A673 (cell line): ENCODE data around the gene FES. TPM values are rescaled to one million over a fixed set of nuclear protein-coding genes. Genes with fewer than 3 reads are reported as not detected.

ENCODE experiments used
- BruUV-seq: library from RNA; stranded (reverse); fragments of 400-500 nt; replicated peaks from 2 replicates; lab custom pipeline; 2021; lab: Mats Ljungman, UMichigan
- CTCF ChIA-PET: fragments of 300-600 bp; sonication (Branson Sonifier 250); formaldehyde crosslinking; loops from one replicate; lab custom pipeline; 2022; ENCODE audit warnings: antibody characterized with exemption; lab: Charles Lee
- POLR2A ChIA-PET: fragments of 300-600 bp; sonication (Branson Sonifier 250); formaldehyde crosslinking; loops from one replicate; lab custom pipeline; 2022; ENCODE audit warnings: antibody characterized with exemption; ENCODE audit not compliant: low non-redundant PET; lab: Charles Lee
- DNase-seq: peaks from one replicate; pipeline ENCODE4 v3.0.0-alpha.2; 2015; ENCODE audit warnings: low spot score
- H3K27ac ChIP-seq: fragments of 200-600 bp; sonication (generic); 2 replicates; pipeline ENCODE4 v1.5.1; 2016; ENCODE audit warnings: mixed run types, low read depth, mild to moderate bottlenecking, mixed read lengths, antibody characterized with exemption, low read length; ENCODE audit not compliant: poor library complexity, severe bottlenecking
- H3K27me3 ChIP-seq: fragments of 200-600 bp; sonication (generic); replicated peaks from 2 replicates; pipeline ENCODE4 v1.6.1; 2017; ENCODE audit warnings: mixed run types, low read depth, mild to moderate bottlenecking, mixed read lengths, antibody characterized with exemption, low read length; ENCODE audit not compliant: insufficient read depth, poor library complexity
- H3K36me3 ChIP-seq: fragments of 200-600 bp; sonication (generic); 2 replicates; pipeline ENCODE4 v1.6.1; 2016; ENCODE audit warnings: mixed run types, mild to moderate bottlenecking, mixed read lengths, antibody characterized with exemption, low read length; ENCODE audit not compliant: insufficient read depth, poor library complexity, severe bottlenecking
- H3K4me1 ChIP-seq: fragments of 200-600 bp; sonication (generic); 2 replicates; pipeline ENCODE4 v1.6.1; 2017; ENCODE audit warnings: mixed run types, mild to moderate bottlenecking, mixed read lengths, antibody characterized with exemption, low read length; ENCODE audit not compliant: insufficient read depth, poor library complexity, severe bottlenecking
- H3K4me3 ChIP-seq: fragments of 200-600 bp; sonication (generic); 2 replicates; pipeline ENCODE4 v1.5.1; 2016; ENCODE audit warnings: low read depth, mixed run types, mild to moderate bottlenecking, mixed read lengths, low read length; ENCODE audit not compliant: poor library complexity, severe bottlenecking
- H3K9me3 ChIP-seq: fragments of 200-600 bp; sonication (generic); 2 replicates; pipeline ENCODE4 v1.6.1; 2016; ENCODE audit warnings: mixed run types, low read depth, mild to moderate bottlenecking, mixed read lengths, antibody characterized with exemption, low read length; ENCODE audit not compliant: poor library complexity, severe bottlenecking
- CTCF ChIP-seq: fragments of 300-800, 200-600 bp; sonication (generic); conservative IDR thresholded peaks from 2 replicates; pipeline ENCODE4 v1.5.1; 2017; ENCODE audit warnings: low read depth, mild to moderate bottlenecking, antibody characterized with exemption, low read length, moderate library complexity, mixed read lengths
- EZH2 ChIP-seq: fragments of 200-600 bp; sonication (generic); IDR thresholded peaks from 2 replicates; pipeline ENCODE4 v1.6.1; 2017; ENCODE audit warnings: borderline replicate concordance, low read depth, mild to moderate bottlenecking, mixed read lengths, antibody characterized with exemption, low read length; ENCODE audit not compliant: poor library complexity, severe bottlenecking
- intact Hi-C: fragments of 100-400 bp; cut with micrococcal nuclease; formaldehyde crosslinking; loops from one replicate; pipeline ENCODE4 v1.10.0; 2022; ENCODE audit not compliant: unreplicated experiment
- total RNA-seq: library from RNA; stranded (reverse); gene quantifications from 2 replicates; pipeline ENCODE4 v1.2.3, GENCODE V29; 2021

The FES gene
- total RNA-seq, 1 experiment from 2014 or later: 3.8 TPM

- H3K4me3 ChIP-seq: no peak overlapping the region
- TF ChIP-seq CTCF (no peak), EZH2 (no peak)
- H3K27me3 ChIP-seq: no peaks in the 10 kb centered on the region
- H3K27ac ChIP-seq: no peak overlapping the region
- intact Hi-C loops: no loop called here
- no peak for DNase-seq
- BruUV-seq: no TSS peak
- CTCF ChIA-PET: no interaction called here
- peaks cover 38% of the 10 kb centered on the region for H3K36me3 ChIP-seq
- POLR2A ChIA-PET: no interaction called here
- H3K9me3 ChIP-seq: no peaks in the 10 kb centered on the region
- peaks cover 19% of the 10 kb centered on the region for H3K4me1 ChIP-seq
Measured at GRCh38 chr15:90875549-90875981, 8.7 kb upstream of the FES start.

DNA sequence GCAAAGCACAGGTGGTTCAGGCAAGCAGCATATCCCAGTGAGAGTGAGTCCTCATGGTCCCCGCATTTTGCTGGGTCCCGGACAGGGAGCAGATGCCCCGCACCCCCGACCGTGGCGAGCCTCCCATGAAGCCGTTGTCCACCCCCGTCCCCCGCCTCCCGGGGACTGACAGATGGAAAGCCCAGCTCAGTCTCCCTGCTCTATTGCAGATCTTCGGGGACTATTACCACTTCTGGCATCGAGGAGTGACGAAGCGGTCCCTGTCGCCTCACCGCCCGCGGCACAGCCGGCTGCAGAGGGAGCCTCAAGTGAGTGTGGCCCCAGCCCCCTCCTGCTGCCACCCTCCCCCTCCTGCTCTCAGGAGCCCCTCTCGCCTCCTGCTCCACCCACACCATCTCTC is 8.3 kb upstream of the FES start:
- peaks cover 43% of the 10 kb centered on the region for H3K36me3 ChIP-seq
- POLR2A ChIA-PET: no interaction called here
- CTCF ChIA-PET: interaction anchor here (0.5 kb wide), 1 partner anchor 642 kb away, joined by 4 read pairs; the partner anchor contains the start of gene CIB1

DNA sequence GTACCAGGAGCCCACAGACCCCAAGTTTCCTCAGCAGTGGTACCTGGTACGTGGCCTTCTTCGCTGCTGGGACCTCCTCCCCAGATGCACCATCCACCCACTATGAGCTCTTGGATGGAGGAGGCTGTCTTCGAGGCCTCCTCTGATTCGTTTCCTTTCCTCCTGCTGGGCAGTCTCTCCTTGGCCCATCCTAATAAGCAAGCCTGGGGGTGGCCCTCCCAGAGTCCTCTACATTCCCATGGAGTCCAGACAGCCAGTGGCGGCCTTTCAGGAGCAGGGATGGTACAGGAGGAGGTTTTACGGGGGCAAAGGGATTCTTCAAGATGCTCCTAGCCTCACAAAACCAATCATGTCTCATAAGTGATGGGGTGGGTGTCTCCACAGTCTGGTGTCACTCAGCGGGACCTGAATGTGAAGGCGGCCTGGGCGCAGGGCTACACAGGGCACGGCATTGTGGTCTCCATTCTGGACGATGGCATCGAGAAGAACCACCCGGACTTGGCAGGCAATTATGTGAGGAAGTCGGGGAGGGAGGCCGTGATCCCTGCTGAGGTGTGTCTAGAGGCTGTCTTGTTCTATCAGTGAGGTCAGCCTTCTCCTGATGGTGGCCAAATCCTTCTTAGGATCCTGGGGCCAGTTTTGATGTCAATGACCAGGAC is 7.7 kb upstream of the FES start:
- POLR2A ChIA-PET: no interaction called here

More for the DNA sequence above, 8.3 kb upstream of the FES start:
- TF ChIP-seq EZH2: no peak
- TF ChIP-seq CTCF: no peak
- H3K9me3 ChIP-seq: no peaks in the 10 kb centered on the region
- no peaks in the 10 kb centered on the region for H3K27me3 ChIP-seq
- H3K4me3 ChIP-seq: no peak overlapping the region
- peaks cover 18% of the 10 kb centered on the region for H3K4me1 ChIP-seq
- H3K27ac ChIP-seq: no peak overlapping the region
- no peak for DNase-seq
- BruUV-seq: no TSS peak
- intact Hi-C loops: no loop called here

More for the DNA sequence above, 7.7 kb upstream of the FES start:
- Histone ChIP-seq H3K4me3 (no peak overlapping the region), H3K36me3 (peaks cover 46% of the 10 kb centered on the region), H3K9me3 (no peaks in the 10 kb centered on the region), H3K27me3 (no peaks in the 10 kb centered on the region), H3K27ac (no peak overlapping the region), H3K4me1 (peaks cover 18% of the 10 kb centered on the region)
- DNase-seq: no peak
- CTCF ChIA-PET: interaction anchor here (0.5 kb wide), 1 partner anchor 643 kb away, joined by 4 read pairs; the partner anchor contains the start of gene CIB1
- TF ChIP-seq CTCF (no peak), EZH2 (no peak)
- intact Hi-C loops: no loop called here
- no TSS peak for BruUV-seq
